ENCODE data around the gene ITPR2.

DNA sequence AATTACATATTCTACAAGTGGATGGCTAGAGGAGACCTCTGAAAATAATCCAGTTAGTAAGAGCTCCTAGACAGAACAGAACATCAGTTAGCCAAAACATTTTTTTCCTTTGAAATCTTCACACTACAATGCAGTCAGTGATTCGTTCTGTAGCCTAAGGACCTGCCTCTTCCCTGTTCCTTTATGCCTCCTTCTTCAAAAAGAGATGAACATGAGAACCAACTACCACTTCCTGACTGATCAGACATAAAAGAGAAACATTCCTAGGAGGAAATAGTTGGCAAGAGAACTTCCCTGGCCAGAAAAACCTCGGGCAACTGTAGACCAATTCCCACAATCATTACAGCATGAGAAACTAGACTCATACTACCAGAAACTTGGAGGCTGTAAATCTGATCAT is 29.4 kb downstream of the ITPR2 start:
- TF ChIP-seq POLR2A (IDR thresholded peaks at IDR 0.05; ENCODE audit: low read length): no peak
- TF ChIP-seq, protein P1, sequence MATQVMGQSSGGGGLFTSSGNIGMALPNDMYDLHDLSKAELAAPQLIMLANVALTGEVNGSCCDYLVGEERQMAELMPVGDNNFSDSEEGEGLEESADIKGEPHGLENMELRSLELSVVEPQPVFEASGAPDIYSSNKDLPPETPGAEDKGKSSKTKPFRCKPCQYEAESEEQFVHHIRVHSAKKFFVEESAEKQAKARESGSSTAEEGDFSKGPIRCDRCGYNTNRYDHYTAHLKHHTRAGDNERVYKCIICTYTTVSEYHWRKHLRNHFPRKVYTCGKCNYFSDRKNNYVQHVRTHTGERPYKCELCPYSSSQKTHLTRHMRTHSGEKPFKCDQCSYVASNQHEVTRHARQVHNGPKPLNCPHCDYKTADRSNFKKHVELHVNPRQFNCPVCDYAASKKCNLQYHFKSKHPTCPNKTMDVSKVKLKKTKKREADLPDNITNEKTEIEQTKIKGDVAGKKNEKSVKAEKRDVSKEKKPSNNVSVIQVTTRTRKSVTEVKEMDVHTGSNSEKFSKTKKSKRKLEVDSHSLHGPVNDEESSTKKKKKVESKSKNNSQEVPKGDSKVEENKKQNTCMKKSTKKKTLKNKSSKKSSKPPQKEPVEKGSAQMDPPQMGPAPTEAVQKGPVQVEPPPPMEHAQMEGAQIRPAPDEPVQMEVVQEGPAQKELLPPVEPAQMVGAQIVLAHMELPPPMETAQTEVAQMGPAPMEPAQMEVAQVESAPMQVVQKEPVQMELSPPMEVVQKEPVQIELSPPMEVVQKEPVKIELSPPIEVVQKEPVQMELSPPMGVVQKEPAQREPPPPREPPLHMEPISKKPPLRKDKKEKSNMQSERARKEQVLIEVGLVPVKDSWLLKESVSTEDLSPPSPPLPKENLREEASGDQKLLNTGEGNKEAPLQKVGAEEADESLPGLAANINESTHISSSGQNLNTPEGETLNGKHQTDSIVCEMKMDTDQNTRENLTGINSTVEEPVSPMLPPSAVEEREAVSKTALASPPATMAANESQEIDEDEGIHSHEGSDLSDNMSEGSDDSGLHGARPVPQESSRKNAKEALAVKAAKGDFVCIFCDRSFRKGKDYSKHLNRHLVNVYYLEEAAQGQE (IDR thresholded peaks at IDR 0.05): no peak
- no peak for TF ChIP-seq CTCF (IDR thresholded peaks at IDR 0.05)
- no peak for TF ChIP-seq SMC3 (IDR thresholded peaks at IDR 0.05)
- no peak for TF ChIP-seq ESRRA (IDR thresholded peaks at IDR 0.05; ENCODE audit: borderline replicate concordance, low read length)
- TF ChIP-seq ZFP36 (IDR thresholded peaks at IDR 0.05; ENCODE audit: borderline replicate concordance, partially characterized antibody): no peak

Measured in A549 (cell line).